Right lobe of liver (tissue), 4 donors: ENCODE measurements around the gene ANGPTL2.

Experiments
- CTCF ChIP-seq, 4 donors: fragments of 200-600 bp in 3 of 4; fragments of 450-650 bp in 1 of 4; IDR thresholded peaks; one replicate each; pipeline versions ENCODE4 v1.5.1 to v1.8.0; 2016 to 2022; ENCODE audit warnings: antibody characterized with exemption in 4 of 4, mild to moderate bottlenecking in 2 of 4
- POLR2A ChIP-seq: fragments of 450-650 bp; IDR thresholded peaks from one replicate; pipeline ENCODE4 v1.6.1; 2017; ENCODE audit warnings: antibody characterized with exemption, mild to moderate bottlenecking
- donor health status: DM: no; HTN: no; CAD: no.
- donor health status: DM: no; HTN: no; CAD: no.
- donor health status: DM: no; HTN: yes; CAD: no.

- TF ChIP-seq CTCF (IDR thresholded peaks at IDR 0.05): no peak
- no peak for TF ChIP-seq POLR2A
Observed at GRCh38 chr9:127135056-127135745, 12.8 kb upstream of the ANGPTL2 start.
